ENCODE data around the gene HCRTR1. TPM values are rescaled to one million over a fixed set of nuclear protein-coding genes. Genes with fewer than 3 reads are reported as not detected.

The HCRTR1 gene
- total and polyA plus RNA-seq, 10 of the 15 experiments (the other 5 are each of a cell fraction or from before 2014, with no cell fraction given), result not detected

GRCh38 chr1:31575369-31576140, 41.9 kb upstream of the HCRTR1 start:
- CTCF ChIA-PET, result no interaction called here
- Histone ChIP-seq H3K79me2 (ENCODE audit: control insufficient read depth, insufficient read depth, low read length) (no peaks in the 10 kb centered on the region), H2AFZ (ENCODE audit: control insufficient read depth, low read depth, low read length) (no peak overlapping the region), H3K27ac (ENCODE audit: control insufficient read depth, insufficient read depth) (no peak overlapping the region), H3K4me2 (ENCODE audit: control insufficient read depth, insufficient read depth) (no peak overlapping the region), H3K9ac (ENCODE audit: control insufficient read depth, insufficient read depth, low read length) (no peak overlapping the region), H4K20me1 (ENCODE audit: control insufficient read depth, insufficient read depth) (no peaks in the 10 kb centered on the region), H3K36me3 (ENCODE audit: control insufficient read depth in 2 of 2, insufficient read depth in 2 of 2, low read length in 1 of 2) (no peaks in the 10 kb centered on the region), H3K4me1 (ENCODE audit: control insufficient read depth, insufficient read depth, low read length) (no peaks in the 10 kb centered on the region; the same call in 1 of the 2 replicates), H3K4me3 (no peak overlapping the region), H3K9me3 (replicated peaks; ENCODE audit: control insufficient read depth, insufficient read depth, low read length) (no peaks in the 10 kb centered on the region), H3K27me3 (replicated peaks in 1 of 2; ENCODE audit: control insufficient read depth in 2 of 2, insufficient read depth in 2 of 2, low read length in 1 of 2) (peaks cover 0 to 3% of the 10 kb centered on the region in 2 experiments; a peak in 2 of 4 replicates)
- TF ChIP-seq MEF2A (IDR thresholded peaks at IDR 0.05; ENCODE audit: insufficient read depth, low read depth, low read length), result no peak
- TF ChIP-seq ZSCAN29 (IDR thresholded peaks at IDR 0.05), result no peak
- TF ChIP-seq PKNOX1 (IDR thresholded peaks at IDR 0.05), result no peak
- TF ChIP-seq BRCA1 (IDR thresholded peaks at IDR 0.05; ENCODE audit: low read depth, low read length), result no peak
- no peak for TF ChIP-seq ZNF687 (IDR thresholded peaks at IDR 0.05)
- TF ChIP-seq RELA (IDR thresholded peaks at IDR 0.05; ENCODE audit: borderline replicate concordance, partially characterized antibody), result no peak
- no peak for TF ChIP-seq RBBP5 (conservative IDR thresholded peaks at IDR 0.05)
- no peak for TF ChIP-seq RB1 (IDR thresholded peaks at IDR 0.05; ENCODE audit: borderline replicate concordance)
- TF ChIP-seq RELB (IDR thresholded peaks at IDR 0.05; ENCODE audit: low read depth), result no peak
- no peak for TF ChIP-seq BHLHE40 (IDR thresholded peaks at IDR 0.05; ENCODE audit: borderline replicate concordance in 1 of 2, low read depth in 2 of 2, low read length in 1 of 2)
- TF ChIP-seq PAX8 (IDR thresholded peaks at IDR 0.05), result no peak
- TF ChIP-seq KDM1A (IDR thresholded peaks at IDR 0.05; ENCODE audit: borderline replicate concordance), result no peak
- no peak for TF ChIP-seq PAX5 (IDR thresholded peaks at IDR 0.05; ENCODE audit: borderline replicate concordance, low read depth, low read length)
- TF ChIP-seq ATF2 (IDR thresholded peaks at IDR 0.05; ENCODE audit: low read length), result no peak
- no peak for TF ChIP-seq MTA2 (IDR thresholded peaks at IDR 0.05; ENCODE audit: low read depth)
- TF ChIP-seq STAT3 (IDR thresholded peaks at IDR 0.05; ENCODE audit: low read depth, low read length), result no peak
- TF ChIP-seq JUNB (IDR thresholded peaks at IDR 0.05), result no peak
- DNase-seq (ENCODE audit: low read depth, low spot score), result no peak
- no peak for FAIRE-seq
- in situ Hi-C loops (cut with MboI), result no loop called here
- intact Hi-C loops (cut with micrococcal nuclease; ENCODE audit: unreplicated experiment), result no loop called here
- ATAC-seq, result no peak
- SMC1A ChIA-PET (ENCODE audit: uncharacterized antibody, unreplicated experiment), result no interaction called here
- BruUV-seq (replicated peaks), result no TSS peak
- 37% methylated on average over 10 of the region's 11 CpGs for WGBS (ENCODE audit: insufficient coverage, insufficient replicate concordance, low lambda C conversion rate, missing lambda C conversion rate)
- RAD21 ChIA-PET (ENCODE audit: unreplicated experiment), result no interaction called here
- POLR2A ChIA-PET, result no interaction called here
